HepG2 (cell line): ENCODE results near the gene ADH4. TPM values are rescaled to one million over a fixed set of nuclear protein-coding genes. Genes with fewer than 3 reads are reported as not detected.

Experiments used
- BORCS8-MEF2B ChIP-seq: sonication (generic); formaldehyde crosslinking; IDR thresholded peaks from 2 replicates; pipeline ENCODE4 v1.8.0; 2022; ENCODE audit warnings: mild to moderate bottlenecking, missing genetic modification reagents
- CC2D1A ChIP-seq: sonication (generic); formaldehyde crosslinking; IDR thresholded peaks from 2 replicates; pipeline ENCODE4 v1.8.1; 2023; ENCODE audit warnings: mild to moderate bottlenecking, missing genetic modification reagents
- FOXJ3 ChIP-seq: sonication (generic); formaldehyde crosslinking; IDR thresholded peaks from 2 replicates; pipeline ENCODE4 v1.4.0; 2020; ENCODE audit warnings: missing genetic modification reagents, mild to moderate bottlenecking, borderline replicate concordance
- FOXP1 ChIP-seq, 2 experiments: fragments of 450-650 bp in 1 of 2; IDR thresholded peaks; 2 replicates each; pipeline ENCODE4 v1.6.1; 2017 to 2018; ENCODE audit warnings: antibody characterized with exemption in 1 of 2
- GFI1 ChIP-seq: sonication (generic); formaldehyde crosslinking; IDR thresholded peaks from 2 replicates; pipeline ENCODE4 v1.5.0; 2020; ENCODE audit warnings: missing genetic modification reagents, mild to moderate bottlenecking, borderline replicate concordance
- GTF3A ChIP-seq: sonication (generic); formaldehyde crosslinking; conservative IDR thresholded peaks from 2 replicates; pipeline ENCODE4 v1.4.0; 2020; ENCODE audit warnings: mild to moderate bottlenecking, missing genetic modification reagents
- KAT2B ChIP-seq: fragments of 150-350 bp; IDR thresholded peaks from 2 replicates; pipeline ENCODE4 v1.6.1; 2014; ENCODE audit warnings: low read depth, low read length, borderline replicate concordance
- MIXL1 ChIP-seq: IDR thresholded peaks from 2 replicates; pipeline ENCODE4 v1.6.1; 2016
- MXD4 ChIP-seq: IDR thresholded peaks from 2 replicates; pipeline ENCODE4 v1.6.1; 2016; ENCODE audit warnings: mild to moderate bottlenecking, missing biosample characterization, missing genetic modification reagents
- NFIB ChIP-seq: sonication (generic); formaldehyde crosslinking; IDR thresholded peaks from 2 replicates; pipeline ENCODE4 v1.9.0; 2021; ENCODE audit warnings: missing genetic modification reagents, mild to moderate bottlenecking, borderline replicate concordance
- PCBP1 ChIP-seq: fragments of 200-400 bp; formaldehyde crosslinking; IDR thresholded peaks from 2 replicates; pipeline ENCODE4 v1.6.1; 2017; ENCODE audit warnings: mild to moderate bottlenecking, low read depth, low read length, borderline replicate concordance
- SIX4 ChIP-seq: sonication (generic); formaldehyde crosslinking; IDR thresholded peaks from 2 replicates; pipeline ENCODE4 v1.4.0; 2020; ENCODE audit warnings: missing genetic modification reagents
- ZNF292 ChIP-seq: sonication (generic); formaldehyde crosslinking; IDR thresholded peaks from 2 replicates; pipeline ENCODE4 v1.8.1; 2022; ENCODE audit warnings: mild to moderate bottlenecking, low read depth, missing genetic modification reagents, borderline replicate concordance
- polyA plus RNA-seq, 8 experiments: library from polyadenylated mRNA; depleted of rRNA in 3 of 8; stranded (reverse) in 7 of 8; unstranded in 1 of 8; fragments of >200 nt; fragmentation: Illumina TruSeq in 4 of 8; extraction: Trizol in 4 of 8; gene quantifications; 2 replicates each; pipeline versions ENCODE4 v1.2.1 to v1.2.3, GENCODE V29; 2011 to 2016; ENCODE audit warnings: low read depth in 4 of 8, missing spikeins in 1 of 8, mixed read lengths in 1 of 8; ENCODE audit not compliant: insufficient read depth in 1 of 8
- total RNA-seq, 5 experiments: library from RNA; depleted of rRNA; stranded (reverse); fragments of >200 nt; fragmentation: Illumina TruSeq; extraction: Trizol; gene quantifications; 2 replicates each; pipeline ENCODE4 v1.2.3, GENCODE V29; 2016; ENCODE audit warnings: low read depth in 1 of 5
- TF ChIP-seq, protein P1 (sequence below): sonication (generic); formaldehyde crosslinking; conservative IDR thresholded peaks from 2 replicates; pipeline ENCODE4 v1.4.0; 2020; ENCODE audit warnings: mild to moderate bottlenecking, missing genetic modification reagents, moderate library complexity
- TF ChIP-seq, protein P2 (sequence below): sonication (generic); formaldehyde crosslinking; IDR thresholded peaks from 2 replicates; pipeline ENCODE4 v1.4.0; 2020; ENCODE audit warnings: missing genetic modification reagents
- TF ChIP-seq, protein P3 (sequence below): sonication (generic); formaldehyde crosslinking; conservative IDR thresholded peaks from 2 replicates; pipeline ENCODE4 v1.5.0; 2020; ENCODE audit warnings: missing genetic modification reagents
- TF ChIP-seq, protein P4 (sequence below): sonication (generic); formaldehyde crosslinking; IDR thresholded peaks from 2 replicates; pipeline ENCODE4 v1.9.0; 2021; ENCODE audit warnings: missing genetic modification reagents, mild to moderate bottlenecking, borderline replicate concordance
- TF ChIP-seq, protein P5 (sequence below): sonication (generic); formaldehyde crosslinking; IDR thresholded peaks from 2 replicates; pipeline ENCODE4 v1.5.0; 2020; ENCODE audit warnings: missing genetic modification reagents
- TF ChIP-seq, protein P6 (sequence below): IDR thresholded peaks from 2 replicates; pipeline ENCODE4 v1.6.1; 2016; ENCODE audit warnings: mild to moderate bottlenecking, missing biosample characterization, missing genetic modification reagents

The ADH4 gene
- total and polyA plus RNA-seq, 2 of the 13 experiments (the other 11 are each of a cell fraction or from before 2014, with no cell fraction given): 24.3 to 31.1 TPM

DNA sequence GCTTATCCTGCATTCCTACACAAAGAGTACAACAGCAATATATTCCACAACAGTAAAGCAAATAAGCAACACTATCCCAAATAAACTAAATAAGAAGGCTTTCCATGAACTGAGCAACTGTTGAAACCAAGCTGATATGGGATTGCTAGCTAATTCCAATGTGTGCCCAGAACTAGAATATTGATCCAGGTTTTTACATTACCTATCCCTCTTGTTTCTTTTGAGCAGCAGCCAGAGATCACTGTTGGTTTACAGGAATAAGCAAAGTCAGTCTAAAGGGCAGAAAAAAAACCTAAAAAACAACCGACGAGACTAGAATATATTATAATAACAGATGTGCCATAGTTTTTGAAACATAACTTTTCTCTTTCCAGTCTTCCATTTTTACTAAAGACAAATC is 22.4 kb upstream of the ADH4 start (continued):
- TF ChIP-seq GFI1 (CRISPR knock-in tag) (no peak), FOXP1 (IDR thresholded peaks at IDR 0.05) (no peak), FOXP1 (CRISPR knock-in tag; IDR thresholded peaks at IDR 0.05) (peak; percentile 46; the same call in 1 of the 2 replicates), PCBP1 (no peak), MIXL1 (CRISPR knock-in tag) (no peak), NFIB (CRISPR knock-in tag) (no peak), ZNF292 (CRISPR knock-in tag) (no peak), GTF3A (CRISPR knock-in tag) (no peak), FOXJ3 (CRISPR knock-in tag) (peak; percentile 46; the same call in 1 of the 2 replicates), KAT2B (no peak), SIX4 (no peak), CC2D1A (CRISPR knock-in tag) (no peak), MXD4 (CRISPR knock-in tag) (no peak), BORCS8-MEF2B (CRISPR knock-in tag) (no peak)
- TF ChIP-seq, protein P1, sequence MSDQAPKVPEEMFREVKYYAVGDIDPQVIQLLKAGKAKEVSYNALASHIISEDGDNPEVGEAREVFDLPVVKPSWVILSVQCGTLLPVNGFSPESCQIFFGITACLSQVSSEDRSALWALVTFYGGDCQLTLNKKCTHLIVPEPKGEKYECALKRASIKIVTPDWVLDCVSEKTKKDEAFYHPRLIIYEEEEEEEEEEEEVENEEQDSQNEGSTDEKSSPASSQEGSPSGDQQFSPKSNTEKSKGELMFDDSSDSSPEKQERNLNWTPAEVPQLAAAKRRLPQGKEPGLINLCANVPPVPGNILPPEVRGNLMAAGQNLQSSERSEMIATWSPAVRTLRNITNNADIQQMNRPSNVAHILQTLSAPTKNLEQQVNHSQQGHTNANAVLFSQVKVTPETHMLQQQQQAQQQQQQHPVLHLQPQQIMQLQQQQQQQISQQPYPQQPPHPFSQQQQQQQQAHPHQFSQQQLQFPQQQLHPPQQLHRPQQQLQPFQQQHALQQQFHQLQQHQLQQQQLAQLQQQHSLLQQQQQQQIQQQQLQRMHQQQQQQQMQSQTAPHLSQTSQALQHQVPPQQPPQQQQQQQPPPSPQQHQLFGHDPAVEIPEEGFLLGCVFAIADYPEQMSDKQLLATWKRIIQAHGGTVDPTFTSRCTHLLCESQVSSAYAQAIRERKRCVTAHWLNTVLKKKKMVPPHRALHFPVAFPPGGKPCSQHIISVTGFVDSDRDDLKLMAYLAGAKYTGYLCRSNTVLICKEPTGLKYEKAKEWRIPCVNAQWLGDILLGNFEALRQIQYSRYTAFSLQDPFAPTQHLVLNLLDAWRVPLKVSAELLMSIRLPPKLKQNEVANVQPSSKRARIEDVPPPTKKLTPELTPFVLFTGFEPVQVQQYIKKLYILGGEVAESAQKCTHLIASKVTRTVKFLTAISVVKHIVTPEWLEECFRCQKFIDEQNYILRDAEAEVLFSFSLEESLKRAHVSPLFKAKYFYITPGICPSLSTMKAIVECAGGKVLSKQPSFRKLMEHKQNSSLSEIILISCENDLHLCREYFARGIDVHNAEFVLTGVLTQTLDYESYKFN (CRISPR knock-in tag): peak; percentile 78
- TF ChIP-seq, protein P2, sequence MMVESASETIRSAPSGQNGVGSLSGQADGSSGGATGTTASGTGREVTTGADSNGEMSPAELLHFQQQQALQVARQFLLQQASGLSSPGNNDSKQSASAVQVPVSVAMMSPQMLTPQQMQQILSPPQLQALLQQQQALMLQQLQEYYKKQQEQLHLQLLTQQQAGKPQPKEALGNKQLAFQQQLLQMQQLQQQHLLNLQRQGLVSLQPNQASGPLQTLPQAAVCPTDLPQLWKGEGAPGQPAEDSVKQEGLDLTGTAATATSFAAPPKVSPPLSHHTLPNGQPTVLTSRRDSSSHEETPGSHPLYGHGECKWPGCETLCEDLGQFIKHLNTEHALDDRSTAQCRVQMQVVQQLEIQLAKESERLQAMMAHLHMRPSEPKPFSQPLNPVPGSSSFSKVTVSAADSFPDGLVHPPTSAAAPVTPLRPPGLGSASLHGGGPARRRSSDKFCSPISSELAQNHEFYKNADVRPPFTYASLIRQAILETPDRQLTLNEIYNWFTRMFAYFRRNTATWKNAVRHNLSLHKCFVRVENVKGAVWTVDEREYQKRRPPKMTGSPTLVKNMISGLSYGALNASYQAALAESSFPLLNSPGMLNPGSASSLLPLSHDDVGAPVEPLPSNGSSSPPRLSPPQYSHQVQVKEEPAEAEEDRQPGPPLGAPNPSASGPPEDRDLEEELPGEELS (CRISPR knock-in tag): peak; percentile 38; the same call in 1 of the 2 replicates
- TF ChIP-seq, protein P3, sequence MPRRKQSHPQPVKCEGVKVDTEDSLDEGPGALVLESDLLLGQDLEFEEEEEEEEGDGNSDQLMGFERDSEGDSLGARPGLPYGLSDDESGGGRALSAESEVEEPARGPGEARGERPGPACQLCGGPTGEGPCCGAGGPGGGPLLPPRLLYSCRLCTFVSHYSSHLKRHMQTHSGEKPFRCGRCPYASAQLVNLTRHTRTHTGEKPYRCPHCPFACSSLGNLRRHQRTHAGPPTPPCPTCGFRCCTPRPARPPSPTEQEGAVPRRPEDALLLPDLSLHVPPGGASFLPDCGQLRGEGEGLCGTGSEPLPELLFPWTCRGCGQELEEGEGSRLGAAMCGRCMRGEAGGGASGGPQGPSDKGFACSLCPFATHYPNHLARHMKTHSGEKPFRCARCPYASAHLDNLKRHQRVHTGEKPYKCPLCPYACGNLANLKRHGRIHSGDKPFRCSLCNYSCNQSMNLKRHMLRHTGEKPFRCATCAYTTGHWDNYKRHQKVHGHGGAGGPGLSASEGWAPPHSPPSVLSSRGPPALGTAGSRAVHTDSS: no peak
- TF ChIP-seq, protein P4, sequence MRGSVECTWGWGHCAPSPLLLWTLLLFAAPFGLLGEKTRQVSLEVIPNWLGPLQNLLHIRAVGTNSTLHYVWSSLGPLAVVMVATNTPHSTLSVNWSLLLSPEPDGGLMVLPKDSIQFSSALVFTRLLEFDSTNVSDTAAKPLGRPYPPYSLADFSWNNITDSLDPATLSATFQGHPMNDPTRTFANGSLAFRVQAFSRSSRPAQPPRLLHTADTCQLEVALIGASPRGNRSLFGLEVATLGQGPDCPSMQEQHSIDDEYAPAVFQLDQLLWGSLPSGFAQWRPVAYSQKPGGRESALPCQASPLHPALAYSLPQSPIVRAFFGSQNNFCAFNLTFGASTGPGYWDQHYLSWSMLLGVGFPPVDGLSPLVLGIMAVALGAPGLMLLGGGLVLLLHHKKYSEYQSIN (CRISPR knock-in tag): no peak
- TF ChIP-seq, protein P5, sequence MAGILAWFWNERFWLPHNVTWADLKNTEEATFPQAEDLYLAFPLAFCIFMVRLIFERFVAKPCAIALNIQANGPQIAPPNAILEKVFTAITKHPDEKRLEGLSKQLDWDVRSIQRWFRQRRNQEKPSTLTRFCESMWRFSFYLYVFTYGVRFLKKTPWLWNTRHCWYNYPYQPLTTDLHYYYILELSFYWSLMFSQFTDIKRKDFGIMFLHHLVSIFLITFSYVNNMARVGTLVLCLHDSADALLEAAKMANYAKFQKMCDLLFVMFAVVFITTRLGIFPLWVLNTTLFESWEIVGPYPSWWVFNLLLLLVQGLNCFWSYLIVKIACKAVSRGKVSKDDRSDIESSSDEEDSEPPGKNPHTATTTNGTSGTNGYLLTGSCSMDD (CRISPR knock-in tag): no peak
- TF ChIP-seq, protein P6, sequence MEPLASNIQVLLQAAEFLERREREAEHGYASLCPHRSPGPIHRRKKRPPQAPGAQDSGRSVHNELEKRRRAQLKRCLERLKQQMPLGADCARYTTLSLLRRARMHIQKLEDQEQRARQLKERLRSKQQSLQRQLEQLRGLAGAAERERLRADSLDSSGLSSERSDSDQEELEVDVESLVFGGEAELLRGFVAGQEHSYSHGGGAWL: no peak
